Ammon's horn (tissue), 1 donor: Measurements from ENCODE around the gene WDFY2.
"Not testable (repeated sequence)": the region's sequence is repeated elsewhere in the genome, so short reads cannot be mapped to it uniquely, and the experiment has no call there.

Source experiments
- DNase-seq: peaks from one replicate; pipeline ENCODE4 v3.0.0-alpha.2; 2016; ENCODE audit warnings: low spot score

WDFY2 gene

GRCh38 chr13:51632591-51633362 lies 48.5 kb downstream of the WDFY2 start:
- peak; percentile 96 for DNase-seq

GRCh38 chr13:51635137-51635878 lies 51.0 kb downstream of the WDFY2 start:
- no peak for DNase-seq

- DNase-seq = no peak
Measured at GRCh38 chr13:51636349-51636890, 52.2 kb downstream of the WDFY2 start.

DNA sequence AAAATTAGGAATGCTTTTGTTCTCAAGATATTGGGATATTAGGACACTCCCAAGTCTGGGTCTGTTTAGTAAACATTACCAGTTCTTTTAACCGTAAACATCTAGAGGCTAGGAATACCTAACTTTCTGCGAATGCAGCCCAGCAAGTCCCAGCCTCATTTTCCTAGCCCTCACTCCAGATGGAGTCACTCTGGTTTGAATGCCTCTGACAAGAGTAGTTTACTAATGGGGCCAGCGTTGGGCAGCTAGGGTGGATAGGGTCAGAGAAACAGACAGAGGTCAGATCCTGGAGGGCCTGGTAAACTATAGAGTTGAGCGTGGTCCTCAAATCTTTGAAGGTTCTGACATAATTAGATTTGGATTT lies 53.6 kb downstream of the WDFY2 start:
- no peak for DNase-seq

DNA sequence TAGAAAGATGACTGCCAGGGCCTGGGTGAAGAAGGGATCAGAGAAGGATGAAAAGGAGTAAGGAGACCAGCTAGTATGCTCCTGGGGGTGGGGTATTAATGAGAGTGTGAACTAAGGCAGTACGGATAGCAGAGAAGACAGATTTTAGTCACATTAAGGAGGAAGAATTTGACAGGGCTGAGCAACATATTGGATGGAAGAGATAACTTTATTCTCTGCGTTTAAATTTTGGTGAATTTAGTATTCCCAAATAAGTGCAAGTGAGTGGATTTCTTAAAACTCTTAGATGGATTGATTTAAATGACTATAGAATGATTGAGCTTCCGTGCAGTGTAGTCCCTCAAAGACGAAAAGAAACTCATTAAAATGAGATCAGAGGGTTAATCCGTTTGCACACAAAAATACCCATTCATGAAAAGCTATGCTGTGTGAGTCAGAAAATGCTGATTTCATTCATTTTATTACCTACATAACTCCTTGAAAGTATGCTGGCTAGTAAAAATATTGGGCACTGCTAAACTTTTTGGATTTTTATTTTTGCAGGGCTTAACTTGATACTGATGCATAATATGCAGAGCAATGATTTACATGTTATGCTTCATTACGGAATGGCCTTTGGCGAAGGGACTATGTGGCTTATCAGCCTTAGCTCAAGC lies 54.1 kb downstream of the WDFY2 start:
- no peak for DNase-seq

DNA sequence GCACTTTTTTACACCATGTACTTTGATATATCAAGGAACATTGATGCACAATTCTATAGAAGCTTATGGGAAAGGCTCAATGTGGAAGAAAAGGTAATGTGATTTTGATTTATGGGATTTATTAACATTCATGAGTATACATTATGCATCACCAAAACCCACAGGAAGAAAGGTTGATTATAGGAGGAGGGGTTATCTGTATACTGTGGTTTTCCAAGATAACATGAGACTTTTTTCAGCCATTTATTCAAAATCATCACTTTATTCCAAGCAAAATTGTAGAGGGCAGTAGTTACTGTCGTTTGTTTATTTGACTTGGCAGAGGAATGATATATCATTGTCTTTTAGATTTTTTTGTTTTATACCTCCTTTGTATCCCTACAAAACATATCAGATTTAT lies 54.9 kb downstream of the WDFY2 start:
- DNase-seq = no peak

- DNase-seq = not testable (repeated sequence)
Measured at GRCh38 chr13:51640696-51641095, 56.4 kb downstream of the WDFY2 start.

DNA sequence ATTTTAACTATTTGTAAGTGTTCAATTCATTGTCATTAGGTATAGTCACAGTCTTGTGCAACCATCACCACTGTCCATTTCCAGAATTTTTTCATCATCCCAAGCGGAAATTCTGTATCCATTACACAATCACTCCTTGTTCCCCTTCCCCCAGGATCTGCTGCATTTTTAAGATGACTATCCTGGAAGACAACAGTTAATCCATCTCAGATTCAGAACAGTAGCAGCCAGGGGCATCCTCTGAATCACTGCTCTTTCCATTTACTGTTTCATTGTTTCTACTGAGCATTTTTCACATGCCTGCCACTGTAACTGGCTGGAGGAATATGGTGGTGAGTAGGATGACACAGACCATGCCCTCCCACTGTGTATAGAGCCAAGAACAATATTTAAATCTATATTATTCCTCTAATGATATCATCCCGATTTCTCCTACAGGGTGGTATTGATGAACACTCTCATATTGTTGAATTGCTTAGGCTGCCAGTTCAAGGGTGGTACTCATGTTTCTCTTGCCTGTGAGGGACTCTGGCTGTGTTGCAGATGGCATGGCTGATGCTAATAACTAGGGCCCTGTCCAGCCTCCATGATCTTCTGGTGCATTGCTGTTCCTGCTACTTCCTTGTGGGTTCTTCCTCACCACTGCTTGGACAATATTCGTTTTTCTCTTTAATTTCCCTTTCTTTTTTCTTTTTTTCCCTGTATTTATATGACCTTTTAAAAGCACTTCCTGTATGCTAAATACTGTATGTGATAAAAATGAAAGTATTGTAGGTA lies 59.0 kb downstream of the WDFY2 start:
- no peak for DNase-seq

DNA sequence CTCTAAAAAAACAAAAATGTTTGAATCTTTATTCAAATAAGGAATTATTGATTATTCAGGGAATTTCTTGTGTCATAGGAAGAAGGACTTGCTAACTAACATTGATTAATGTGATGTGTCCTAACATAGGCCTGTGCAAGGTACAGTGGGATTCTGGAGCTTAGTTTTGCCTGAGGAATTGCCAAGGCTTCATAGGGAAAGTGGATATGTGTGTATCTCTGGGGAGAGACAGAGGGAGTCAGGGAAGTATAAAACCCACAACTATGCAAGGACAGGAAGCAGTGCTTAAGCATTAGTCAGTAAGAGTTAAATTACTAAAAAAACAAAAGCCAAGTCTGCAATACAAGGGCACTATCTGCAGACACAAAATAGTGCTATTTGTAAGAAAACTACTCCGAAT lies 59.6 kb downstream of the WDFY2 start:
- DNase-seq = no peak

DNA sequence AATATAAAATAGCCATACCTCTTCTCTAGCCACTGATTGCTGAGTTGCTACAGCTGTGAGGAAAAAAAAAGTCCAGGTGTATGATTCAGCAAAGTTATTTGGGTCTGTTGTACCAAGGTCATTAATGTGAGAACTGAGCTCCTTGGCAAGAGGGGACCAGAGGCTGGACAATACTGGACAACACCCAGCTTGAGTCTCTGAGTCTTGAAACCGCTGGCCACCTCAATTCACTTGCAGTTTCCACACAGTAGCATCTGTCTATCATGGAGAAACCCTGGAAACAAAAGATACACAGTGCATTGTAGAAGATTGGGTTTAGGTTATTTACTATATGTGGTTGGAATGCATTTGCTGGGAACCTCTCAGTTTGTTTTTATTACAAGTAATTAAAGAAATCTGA lies 60.4 kb downstream of the WDFY2 start:
- no peak for DNase-seq

DNA sequence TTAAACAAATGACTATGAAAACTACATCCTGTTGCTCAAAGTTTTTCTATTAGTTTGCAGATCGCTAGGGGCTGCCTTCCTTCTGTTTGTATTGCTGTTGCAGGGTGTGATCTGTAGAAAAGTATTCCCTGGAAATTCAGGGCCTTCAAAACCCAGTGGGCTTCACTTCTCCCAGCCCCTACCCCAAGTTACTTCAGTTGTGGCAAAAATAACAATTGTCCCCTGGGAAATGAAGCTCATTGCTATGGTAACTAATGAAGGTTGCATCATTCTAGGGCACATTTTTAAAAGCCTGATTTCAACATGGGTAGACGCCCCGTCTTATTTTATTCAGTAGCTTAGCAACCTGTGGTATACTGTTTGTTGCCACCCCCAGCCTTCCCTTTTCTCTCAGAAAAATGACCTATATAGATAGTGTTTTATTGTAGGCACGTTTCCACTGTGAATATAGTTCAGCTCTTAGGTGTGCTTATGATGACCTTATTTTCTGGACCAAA lies 60.9 kb downstream of the WDFY2 start:
- DNase-seq = peak; percentile 49

- peak; percentile 39 for DNase-seq
Measured at GRCh38 chr13:51645761-51646670, 61.8 kb downstream of the WDFY2 start.

DNA sequence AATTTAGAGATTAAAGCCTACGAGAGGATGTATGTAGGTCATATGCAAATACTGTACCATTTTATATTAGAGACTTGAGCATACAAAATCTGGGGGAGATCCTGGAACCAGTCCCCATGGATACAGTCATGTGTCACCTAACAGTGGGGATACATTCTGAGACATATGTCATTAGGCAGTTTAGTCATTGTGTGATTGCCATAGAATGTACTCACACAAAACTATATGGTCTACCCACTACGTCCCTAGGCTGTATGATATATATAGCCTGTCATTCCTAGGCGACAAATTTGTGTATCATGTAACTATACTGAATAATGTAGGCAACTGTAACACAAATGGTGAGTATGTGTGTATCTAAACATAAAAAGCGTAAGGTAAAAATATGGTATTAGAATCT lies 62.8 kb downstream of the WDFY2 start:
- DNase-seq = no peak

GRCh38 chr13:51652193-51652592 lies 67.9 kb downstream of the WDFY2 start:
- DNase-seq = not testable (repeated sequence)

DNA sequence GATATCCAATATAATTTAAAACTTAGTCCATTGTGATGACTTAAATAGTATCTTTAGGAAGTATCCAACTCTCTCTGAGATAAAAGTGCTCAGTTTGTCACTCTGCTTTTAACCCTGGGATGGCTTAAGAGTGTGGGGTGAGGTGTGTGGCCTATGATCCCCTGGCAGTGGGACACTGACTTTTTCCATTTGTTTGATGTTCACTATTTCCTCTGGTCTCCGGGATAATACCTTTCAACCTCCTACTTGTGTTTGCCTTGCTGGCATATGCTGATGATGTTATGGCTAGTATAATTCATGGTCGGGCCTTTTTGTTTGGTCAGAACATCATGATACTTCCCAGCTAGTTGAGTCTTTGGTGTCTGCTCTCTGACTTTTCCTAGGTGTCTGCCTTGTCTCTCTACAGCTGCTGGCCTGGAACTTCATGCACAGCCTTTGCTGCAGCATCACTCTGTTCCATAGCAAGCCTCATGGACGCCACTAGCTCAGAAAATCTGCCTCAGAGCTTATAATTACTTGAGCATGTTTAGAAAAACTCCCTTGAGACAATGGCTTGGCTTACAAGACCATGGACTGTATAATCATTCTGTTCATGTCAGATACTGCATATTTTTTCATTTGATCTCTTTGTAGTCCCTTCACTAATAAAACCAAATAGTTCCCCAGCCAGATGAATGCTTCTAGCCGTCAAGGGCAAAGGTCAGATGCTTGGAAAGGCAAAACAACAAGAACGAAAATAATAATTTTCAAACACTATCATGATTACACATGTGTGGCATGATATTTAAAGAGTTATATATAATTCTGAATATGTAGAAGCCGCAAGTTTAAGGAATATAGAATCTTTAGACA lies 75.2 kb downstream of the WDFY2 start:
- DNase-seq = no peak

GRCh38 chr13:51660813-51661212 lies 76.6 kb downstream of the WDFY2 start:
- no peak for DNase-seq

GRCh38 chr13:51663973-51664957 lies 80.0 kb downstream of the WDFY2 start:
- no peak for DNase-seq

- no peak for DNase-seq
Measured at GRCh38 chr13:51665456-51665855, 81.2 kb downstream of the WDFY2 start.

- no peak for DNase-seq
Measured at GRCh38 chr13:51666374-51666773, 82.1 kb downstream of the WDFY2 start.
